KG1 (cell line): ENCODE measurements around the gene ARMC3.
"Not testable (repeated sequence)": the region's sequence is repeated elsewhere in the genome, so short reads cannot be mapped to it uniquely, and the experiment has no call there.

Experiments
- DNase-seq: peaks from one replicate; lab custom pipeline; 2025; lab: John Stamatoyannopoulos, UW

ARMC3 gene

DNA sequence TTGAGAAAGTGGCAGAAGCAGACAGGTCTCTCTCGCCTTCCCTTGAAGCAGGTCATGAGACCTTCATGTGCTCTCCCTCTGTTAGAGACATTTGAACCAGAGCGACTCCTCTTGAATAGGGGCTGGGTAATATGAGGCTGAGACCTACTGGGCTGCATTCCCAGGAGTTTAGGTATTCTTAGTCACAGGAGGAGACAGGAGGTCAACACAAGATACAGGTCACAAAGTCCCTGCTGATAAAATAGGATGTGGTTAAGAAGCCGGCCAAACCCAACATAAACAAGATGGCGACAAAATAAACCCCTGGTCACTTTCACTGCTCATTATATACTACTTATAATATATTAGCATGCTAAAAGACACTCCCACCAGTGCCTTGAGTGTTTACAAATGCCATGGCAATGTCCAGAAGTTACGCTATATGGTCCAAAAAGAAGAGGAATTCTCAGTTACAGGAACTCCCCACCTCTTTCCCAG lies 124.0 kb downstream of the ARMC3 start:
- DNase-seq: no peak

- no peak for DNase-seq
These were observed 125.2 kb downstream of the ARMC3 start for GRCh38 chr10:23053036-23053435.

DNA sequence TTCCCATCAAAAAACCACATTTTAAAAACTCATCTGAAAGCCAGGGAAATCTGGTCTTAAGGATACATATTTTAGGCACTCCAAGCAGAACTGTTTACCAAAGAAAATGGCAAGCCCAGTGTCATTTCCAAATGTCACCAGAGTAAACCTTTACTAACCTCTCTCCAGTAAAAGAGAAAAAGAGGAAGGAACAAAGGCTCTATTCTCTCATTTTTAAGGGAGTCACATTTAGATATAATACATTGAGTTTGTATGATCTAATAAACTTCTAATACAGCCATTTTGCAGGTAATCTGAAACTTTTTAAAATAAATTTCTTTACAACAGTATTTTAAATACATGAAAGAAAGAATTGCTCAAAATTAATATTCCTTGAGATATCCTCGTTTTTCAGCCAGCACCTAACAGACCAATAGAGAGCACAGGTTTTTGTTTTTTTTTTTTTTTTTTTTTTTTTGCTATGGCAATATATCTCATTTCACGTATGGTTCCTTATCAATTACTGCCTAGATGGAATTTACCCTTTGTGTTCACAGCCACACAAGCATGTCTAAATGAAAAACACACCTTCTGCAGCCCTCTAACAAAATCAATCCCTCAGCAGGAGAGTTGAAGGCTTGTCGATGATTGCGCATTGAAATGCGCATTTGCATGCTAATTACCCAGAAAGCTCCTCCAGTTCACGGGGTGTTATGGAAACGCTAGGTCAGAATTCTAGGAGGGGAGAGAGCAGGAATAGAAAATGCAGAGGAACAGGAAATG lies 127.8 kb downstream of the ARMC3 start:
- DNase-seq: no peak

- no peak for DNase-seq
These were observed 128.3 kb downstream of the ARMC3 start for GRCh38 chr10:23056186-23056579.

- no peak for DNase-seq
These were observed 130.5 kb downstream of the ARMC3 start for GRCh38 chr10:23058366-23058765.

DNA sequence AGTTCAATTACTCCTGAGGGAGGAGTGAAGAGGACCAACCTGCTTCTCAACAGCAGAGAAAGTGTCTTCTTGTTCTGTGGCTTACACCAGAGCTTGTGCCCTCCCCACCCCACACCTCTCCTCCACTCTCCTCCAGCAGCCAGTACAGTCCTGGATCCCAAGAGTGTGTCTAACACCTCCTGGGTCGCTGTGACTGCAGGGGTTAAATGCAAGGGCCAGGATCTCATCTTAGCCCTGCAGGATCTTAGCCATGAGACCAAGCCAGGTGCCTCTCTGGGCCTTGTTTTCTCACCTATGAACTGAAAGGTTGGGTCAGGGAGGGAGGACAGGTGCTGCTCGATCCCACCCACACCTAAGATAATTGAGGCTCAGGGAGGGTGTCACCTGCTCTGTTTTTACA lies 133.1 kb downstream of the ARMC3 start:
- no peak for DNase-seq

DNA sequence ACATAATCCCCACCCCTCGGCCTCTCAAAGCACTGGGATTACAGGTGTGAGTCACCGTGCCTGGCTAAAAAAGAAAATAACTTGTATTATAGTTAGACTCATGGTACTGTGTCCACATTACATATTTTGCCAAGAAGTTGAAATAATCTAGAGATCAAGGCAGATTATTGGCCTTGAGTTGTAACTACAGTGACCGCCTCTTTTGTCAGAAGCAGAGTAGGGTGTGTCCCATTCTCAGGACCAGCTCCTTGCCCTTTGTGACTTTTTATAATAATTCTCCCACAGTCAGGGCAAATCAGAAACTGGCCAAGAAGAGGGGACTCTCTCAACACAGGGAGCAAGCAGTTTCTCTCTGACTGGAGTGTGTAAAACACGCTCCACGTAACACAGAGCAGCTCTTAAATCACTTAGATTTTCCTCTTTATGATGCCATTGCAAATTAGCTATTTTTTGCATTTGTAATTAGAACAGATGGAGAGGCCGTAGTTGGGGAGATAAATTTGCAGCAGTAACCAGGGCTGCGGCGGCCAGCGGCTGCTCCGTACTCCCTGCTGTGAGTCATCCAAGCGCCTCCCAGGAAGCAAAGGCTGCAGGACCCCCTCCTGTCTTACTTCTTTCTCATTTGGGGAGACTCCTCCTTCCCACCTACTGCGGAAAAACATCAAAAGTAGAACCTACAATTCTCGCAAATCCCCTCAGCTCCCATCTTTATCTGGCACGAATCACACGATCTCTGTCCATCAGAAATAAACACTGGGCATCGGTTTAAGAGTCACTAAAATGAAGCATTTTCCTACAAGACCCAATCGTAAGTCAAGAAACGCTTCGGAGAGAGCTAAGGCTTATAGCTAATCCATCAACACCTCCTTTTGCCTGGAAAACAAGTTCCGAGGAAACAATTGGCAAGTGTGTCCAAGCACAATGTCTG lies 135.5 kb downstream of the ARMC3 start:
- DNase-seq: no peak

- DNase-seq: no peak
These were observed 136.3 kb downstream of the ARMC3 start for GRCh38 chr10:23063973-23064812.

DNA sequence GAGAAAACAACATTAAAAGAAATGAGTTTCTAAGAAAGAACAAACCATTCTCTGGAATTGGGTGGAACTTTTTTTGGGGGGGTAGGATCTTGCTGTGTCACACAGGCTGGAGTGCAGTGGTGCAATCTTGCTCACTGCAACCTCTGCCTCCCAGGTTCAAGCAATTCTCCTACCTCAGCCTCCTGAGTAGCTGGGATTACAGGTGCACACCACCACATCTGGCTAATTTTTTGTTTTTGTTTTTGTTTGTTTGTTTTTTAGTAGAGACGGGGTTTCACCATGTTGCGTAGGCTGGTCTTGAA lies 136.9 kb downstream of the ARMC3 start:
- not testable (repeated sequence) for DNase-seq

- DNase-seq: no peak
These were observed 137.5 kb downstream of the ARMC3 start for GRCh38 chr10:23065181-23065948.

DNA sequence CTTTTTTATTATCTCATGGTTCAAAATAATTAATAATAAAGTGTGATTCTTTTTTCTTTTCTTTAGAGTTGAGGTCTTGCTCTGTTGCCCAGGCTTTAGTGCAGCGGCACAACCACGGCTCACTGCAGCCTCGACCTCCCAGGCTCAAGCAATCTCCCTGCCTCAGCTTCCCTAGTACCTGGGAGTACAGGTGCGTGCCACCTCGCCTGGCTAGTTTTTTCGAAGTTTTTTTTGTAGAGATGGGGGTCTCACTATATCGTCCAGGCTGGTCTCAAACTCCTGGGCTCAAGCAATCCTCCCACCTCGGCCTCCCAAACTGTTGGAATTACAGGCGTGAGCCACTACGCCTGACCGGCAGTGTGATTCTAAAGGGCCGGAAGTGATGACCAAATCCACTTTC lies 139.5 kb downstream of the ARMC3 start:
- DNase-seq: no peak

DNA sequence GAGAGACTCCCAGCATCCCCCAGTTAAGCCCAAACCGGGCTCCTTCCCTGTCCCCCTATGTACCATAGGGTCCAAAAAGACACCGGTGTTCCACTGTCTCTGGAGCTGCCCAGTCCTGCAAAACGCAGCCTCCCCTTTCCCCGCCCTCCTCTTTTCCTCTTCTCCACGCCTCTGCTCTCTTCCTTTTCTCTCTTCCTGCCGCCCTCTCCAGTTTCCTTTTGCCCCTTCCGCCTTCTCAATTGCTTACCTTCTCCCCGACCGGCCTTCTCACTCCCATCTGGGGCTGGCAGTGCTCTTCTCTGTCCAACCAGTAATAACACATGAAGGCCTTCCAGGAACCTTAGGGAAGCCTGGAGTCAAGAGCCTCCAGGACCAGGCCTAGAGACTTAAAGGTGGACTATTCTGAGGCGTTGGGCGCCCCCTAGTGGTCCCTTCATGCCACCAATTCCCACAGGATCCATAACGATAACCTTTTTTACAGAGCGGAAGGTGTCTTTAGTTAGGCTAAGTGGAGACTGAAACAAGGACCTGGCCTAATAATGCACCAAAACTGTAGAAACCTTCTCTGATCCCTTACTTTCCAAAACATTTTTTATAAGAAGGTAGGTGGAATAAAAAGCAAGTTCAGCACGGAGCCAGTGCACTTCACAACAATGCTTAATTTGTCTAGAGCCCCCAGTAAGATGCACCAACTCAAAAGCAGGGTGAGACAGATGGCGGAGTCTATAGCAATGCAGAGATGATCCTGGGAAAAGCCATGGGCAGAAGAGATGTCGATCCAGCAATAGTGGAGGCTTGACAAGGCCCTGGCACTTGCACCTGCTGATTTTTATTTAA lies 140.3 kb downstream of the ARMC3 start:
- peak; percentile 37 for DNase-seq

DNA sequence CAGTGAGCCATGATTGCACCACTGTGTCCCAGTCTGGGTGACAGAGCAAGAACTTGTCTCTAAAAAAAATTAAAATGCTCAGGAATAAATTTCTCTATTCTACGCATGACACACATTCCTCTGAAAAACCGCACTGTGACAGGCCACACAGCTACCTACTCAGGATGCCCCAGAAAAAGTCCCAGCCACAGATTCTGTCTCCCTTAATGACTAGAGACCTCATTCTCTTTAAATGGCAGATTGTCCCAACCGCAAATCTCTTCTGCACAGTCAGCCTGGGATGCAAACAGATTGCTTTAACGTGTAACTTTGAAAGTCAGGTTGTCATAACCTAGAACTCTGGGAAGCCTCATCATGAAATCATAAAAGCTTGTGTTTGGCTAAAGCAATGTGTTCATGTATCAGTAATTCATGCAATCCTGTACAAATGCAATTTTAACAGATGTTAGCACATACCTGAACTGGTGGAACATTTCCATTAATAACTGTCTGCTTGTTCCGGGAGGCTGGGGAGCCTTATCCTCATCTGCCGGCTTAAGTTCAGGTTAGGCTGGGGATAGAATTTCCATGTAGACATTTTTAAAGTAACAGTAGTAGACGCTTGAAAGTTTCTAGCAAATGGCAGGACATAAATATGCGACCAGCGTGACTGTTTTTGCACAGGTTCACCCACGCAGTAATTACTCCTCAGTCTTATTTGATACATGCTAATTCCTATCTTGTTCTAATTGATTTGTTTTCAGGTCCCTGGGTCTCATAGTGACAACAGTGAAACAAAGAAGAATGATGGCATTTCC lies 141.4 kb downstream of the ARMC3 start:
- no peak for DNase-seq

DNA sequence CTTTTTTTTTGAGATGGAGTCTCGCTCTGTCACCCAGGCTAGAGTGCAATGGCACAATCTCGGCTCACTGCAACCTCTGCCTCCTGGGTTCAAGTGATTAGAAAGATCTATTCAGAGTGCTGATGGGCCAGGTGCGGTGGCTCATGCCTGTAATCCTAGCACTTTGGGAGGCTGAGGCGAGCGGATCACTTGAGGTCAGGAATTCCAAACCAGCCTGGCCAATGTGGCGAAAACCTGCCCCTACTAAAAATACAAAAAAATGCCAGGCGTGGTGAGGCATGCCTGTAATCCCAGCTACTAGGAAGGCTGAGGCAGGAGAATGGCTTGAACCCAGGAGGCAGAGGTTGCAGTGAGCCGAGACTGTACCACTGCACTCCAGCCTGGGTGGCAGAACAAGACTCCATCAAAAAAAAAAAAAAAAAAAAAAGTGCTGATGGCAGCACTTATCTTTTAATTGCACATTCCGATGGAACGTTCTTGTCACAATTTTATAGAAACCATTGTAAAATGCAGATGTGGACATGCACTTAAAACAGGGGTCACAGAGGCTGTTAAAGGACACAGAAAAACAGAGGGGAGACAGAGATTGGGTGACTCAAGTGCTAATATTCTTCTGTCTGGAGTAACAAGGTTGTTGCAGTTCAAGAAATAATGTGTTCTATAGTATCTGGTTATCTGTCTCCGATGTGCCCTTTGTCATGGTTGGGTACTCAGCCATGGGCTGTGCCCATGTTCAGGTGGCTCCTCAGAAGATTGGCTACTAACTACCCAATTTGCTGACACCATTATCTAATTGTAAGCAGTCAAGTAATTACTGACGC lies 142.4 kb downstream of the ARMC3 start:
- not testable (repeated sequence) for DNase-seq

GRCh38 chr10:23070913-23071218 lies 143.0 kb downstream of the ARMC3 start:
- no peak for DNase-seq

DNA sequence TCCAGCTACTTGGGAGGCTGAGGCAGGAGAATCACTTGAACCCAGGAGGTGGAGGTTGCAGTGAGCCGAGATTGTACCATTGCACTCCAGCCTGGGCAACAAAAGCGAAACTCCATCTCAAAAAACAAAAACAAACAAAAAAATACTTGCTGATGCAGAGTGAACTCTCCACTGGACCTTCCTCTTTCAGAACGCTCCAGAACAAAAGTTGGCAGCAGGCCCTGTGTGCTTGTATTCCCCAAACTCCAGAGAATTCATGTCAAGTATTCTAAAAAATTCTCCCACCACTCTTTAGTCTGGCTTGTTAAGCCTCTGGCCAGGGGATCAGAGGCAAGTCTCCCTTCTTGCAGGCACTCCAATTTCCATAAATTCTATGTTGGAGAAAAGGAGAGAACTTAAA lies 144.7 kb downstream of the ARMC3 start:
- not testable (repeated sequence) for DNase-seq

DNA sequence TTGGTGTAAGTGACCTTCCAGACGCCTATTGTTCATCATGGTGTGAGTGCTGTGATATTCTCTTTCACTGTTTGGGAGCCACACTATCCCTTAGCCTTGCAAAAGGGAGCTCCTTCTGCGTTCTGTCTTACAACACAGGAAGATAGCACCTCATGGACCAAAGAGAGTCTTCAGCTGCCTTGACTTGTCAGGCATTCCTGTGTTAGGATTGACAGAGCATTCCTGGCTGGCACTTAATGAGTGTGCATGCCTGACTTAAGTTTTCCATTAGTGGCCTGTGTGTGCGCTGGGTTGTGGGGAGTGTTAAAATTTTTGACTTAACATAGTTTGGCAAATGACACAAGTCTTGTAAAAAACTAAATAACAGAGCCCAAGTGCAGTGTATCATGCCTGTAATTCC lies 145.7 kb downstream of the ARMC3 start:
- no peak for DNase-seq

- DNase-seq: no peak
These were observed 147.8 kb downstream of the ARMC3 start for GRCh38 chr10:23075672-23076071.

DNA sequence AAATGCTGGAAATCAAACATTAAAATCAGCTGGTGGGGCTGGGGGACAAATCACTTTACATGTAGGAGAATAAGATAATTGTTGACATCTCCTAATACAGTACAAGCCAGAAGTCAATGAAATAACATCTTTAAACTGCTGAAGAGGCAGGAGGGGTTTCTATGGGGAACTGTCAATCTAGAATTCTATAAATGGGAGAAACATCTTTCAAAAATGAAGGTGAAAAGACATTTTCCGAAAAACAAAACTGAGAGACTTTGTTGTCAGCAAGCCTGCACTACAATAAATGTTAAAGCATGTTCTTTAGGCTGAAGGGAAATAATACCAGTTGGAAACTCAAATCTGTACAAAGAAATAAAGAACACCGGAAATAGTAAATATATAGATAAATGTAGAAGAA lies 150.3 kb downstream of the ARMC3 start:
- DNase-seq: no peak
